Peyer's patch (tissue), 4 donors: ENCODE data around the gene SCFD2.

Source experiments
- CTCF ChIP-seq, 6 experiments: fragments of 450-650 bp in 4 of 6; fragments of 200-600 bp in 2 of 6; sonication (generic) in 1 of 6; IDR thresholded peaks; one replicate each; pipeline ENCODE4 v1.5.1; 2017 to 2019; ENCODE audit warnings: antibody characterized with exemption in 6 of 6, mild to moderate bottlenecking in 3 of 6, moderate library complexity in 1 of 6
- POLR2A ChIP-seq, 2 donors: fragments of 450-650 bp; IDR thresholded peaks; one replicate each; pipeline ENCODE4 v1.5.1; 2017; ENCODE audit warnings: antibody characterized with exemption in 2 of 2, mild to moderate bottlenecking in 2 of 2, moderate library complexity in 2 of 2

GRCh38 chr4:53348046-53348445 is 17.8 kb downstream of the SCFD2 start:
- TF ChIP-seq POLR2A (IDR thresholded peaks at IDR 0.05) (no peak), CTCF (IDR thresholded peaks at IDR 0.05) (no peak)
